Fibroblast of lung (primary cell): ENCODE results near the gene CCDC201.

Experiments used
- CTCF ChIP-seq, 2 donors: IDR thresholded peaks in 1 of 2; conservative IDR thresholded peaks in 1 of 2; 1 replicate in 1 of 2; 2 replicates in 1 of 2; pipeline ENCODE4 v1.5.1; 2011 to 2012; ENCODE audit warnings: low read length in 2 of 2, control low read depth in 1 of 2, inconsistent platforms in 1 of 2, low read depth in 1 of 2, mild to moderate bottlenecking in 1 of 2
- EZH2 ChIP-seq: IDR thresholded peaks from 2 replicates; pipeline ENCODE4 v1.5.1; 2012; ENCODE audit warnings: low read length, control low read depth, mild to moderate bottlenecking; ENCODE audit errors: missing control alignments

- TF ChIP-seq CTCF (conservative IDR thresholded peaks at IDR 0.05 in 1 of 2, IDR thresholded peaks at IDR 0.05 in 1 of 2; ENCODE audit: low read depth in 1 of 2, low read length in 2 of 2) = peak; percentile 29 to 54
- no peak for TF ChIP-seq EZH2
Observed at GRCh38 chr7:45872116-45873034, 507 bp downstream of the CCDC201 start.
